MCF 10A (cell line): ENCODE results near the gene IGF1R. TPM values are rescaled to one million over a fixed set of nuclear protein-coding genes. Genes with fewer than 3 reads are reported as not detected.

Experiments used
- BruUV-seq: library from RNA; stranded (reverse); fragments of 400-500 nt; replicated peaks from 2 replicates; lab custom pipeline; 2021; lab: Mats Ljungman, UMichigan
- CTCF ChIA-PET: fragments of 300-600 bp; sonication (Branson Sonifier 250); formaldehyde crosslinking; extraction: SDS; loops from one replicate; lab custom pipeline; 2021; ENCODE audit warnings: antibody characterized with exemption, inconsistent platforms; lab: Yijun Ruan, JAX
- POLR2A ChIA-PET: fragments of 300-600, 350-650 bp; sonication (Branson Sonifier 250); formaldehyde crosslinking; extraction: SDS; loops from one replicate; lab custom pipeline; 2020; ENCODE audit warnings: antibody characterized with exemption, inconsistent platforms; lab: Yijun Ruan, JAX
- DNase-seq: peaks from one replicate; pipeline ENCODE4 v3.0.0-alpha.2; 2018; ENCODE audit not compliant: unreplicated experiment
- H3K27ac Mint-ChIP-seq: one replicate; pipeline ENCODE4 v1.8.0; 2022; ENCODE audit warnings: mild to moderate bottlenecking, low read depth, mixed read lengths; ENCODE audit not compliant: unreplicated experiment
- H3K27me3 Mint-ChIP-seq: one replicate; pipeline ENCODE4 v1.8.0; 2022; ENCODE audit warnings: mixed read lengths; ENCODE audit not compliant: insufficient read depth, unreplicated experiment
- H3K36me3 Mint-ChIP-seq: one replicate; pipeline ENCODE4 v1.8.0; 2022; ENCODE audit warnings: mild to moderate bottlenecking, moderate library complexity, mixed read lengths; ENCODE audit not compliant: insufficient read depth, unreplicated experiment
- H3K4me1 Mint-ChIP-seq: one replicate; pipeline ENCODE4 v1.8.0; 2022; ENCODE audit warnings: mixed read lengths; ENCODE audit not compliant: insufficient read depth, unreplicated experiment
- H3K4me3 Mint-ChIP-seq: one replicate; pipeline ENCODE4 v1.8.0; 2022; ENCODE audit warnings: mild to moderate bottlenecking, moderate library complexity, mixed read lengths; ENCODE audit not compliant: unreplicated experiment
- H3K9me3 Mint-ChIP-seq: one replicate; pipeline ENCODE4 v1.8.0; 2022; ENCODE audit warnings: mixed read lengths; ENCODE audit not compliant: unreplicated experiment
- CTCF ChIP-seq: fragments of 200-600 bp; IDR thresholded peaks from one replicate; pipeline ENCODE4 v1.8.0; 2022; ENCODE audit warnings: antibody characterized with exemption, mild to moderate bottlenecking; ENCODE audit not compliant: unreplicated experiment
- intact Hi-C: fragments of 100-400 bp; cut with micrococcal nuclease; formaldehyde crosslinking; loops from 2 replicates; pipeline ENCODE4 v1.14.1; 2022
- total RNA-seq: library from RNA; stranded (reverse); gene quantifications from 2 replicates; pipeline ENCODE4 v1.2.3, GENCODE V29; 2022

The IGF1R gene
- total RNA-seq, 1 experiment from 2014 or later: 53.3 TPM

GRCh38 chr15:98712845-98713584 lies 64.7 kb downstream of the IGF1R start:
- H3K9me3 Mint-ChIP-seq: peaks cover 8% of the 10 kb centered on the region
- no peaks in the 10 kb centered on the region for H3K27me3 Mint-ChIP-seq
- no peak overlapping the region for H3K4me3 Mint-ChIP-seq
- H3K27ac Mint-ChIP-seq: no peak overlapping the region
- TF ChIP-seq CTCF: no peak
- DNase-seq: no peak
- BruUV-seq: no TSS peak
- intact Hi-C loops: no loop called here
- H3K4me1 Mint-ChIP-seq: peaks cover 9% of the 10 kb centered on the region
- H3K36me3 Mint-ChIP-seq: peaks cover 11% of the 10 kb centered on the region
- POLR2A ChIA-PET: interaction anchor here (0.6 kb wide), 2 partner anchors 22 to 255 kb away, joined by 3 to 4 read pairs; no protein-coding TSS in a partner anchor
- CTCF ChIA-PET: no interaction called here

- no peak for DNase-seq
- H3K36me3 Mint-ChIP-seq: peaks cover 11% of the 10 kb centered on the region
Observed at GRCh38 chr15:98713585-98714001, 65.3 kb downstream of the IGF1R start.

GRCh38 chr15:98714922-98715321 lies 66.6 kb downstream of the IGF1R start:
- BruUV-seq: no TSS peak
- Mint-ChIP-seq H3K4me1 (peaks cover 11% of the 10 kb centered on the region), H3K27ac (no peak overlapping the region), H3K27me3 (no peaks in the 10 kb centered on the region), H3K4me3 (no peak overlapping the region), H3K36me3 (peaks cover 11% of the 10 kb centered on the region), H3K9me3 (peaks cover 8% of the 10 kb centered on the region)
- ChIA-PET POLR2A (interaction anchor here (0.5 to 0.7 kb wide), 2 partner anchors 12 to 108 kb away, joined by 3 read pairs; no protein-coding TSS in a partner anchor), CTCF (interaction anchor here (0.6 to 0.8 kb wide), 3 partner anchors 11 to 1479 kb away, joined by 3 to 4 read pairs (median 3); no protein-coding TSS in a partner anchor)
- intact Hi-C loops: no loop called here
- DNase-seq: no peak
- no peak for TF ChIP-seq CTCF

More at GRCh38 chr15:98713585-98714001, 65.3 kb downstream of the IGF1R start:
- ChIA-PET POLR2A (interaction anchor here (0.6 kb wide), 2 partner anchors 255 to 868 kb away, joined by 3 read pairs; no protein-coding TSS in a partner anchor), CTCF (no interaction called here)
- peaks cover 8% of the 10 kb centered on the region for H3K9me3 Mint-ChIP-seq
- peaks cover 11% of the 10 kb centered on the region for H3K4me1 Mint-ChIP-seq
- no peak overlapping the region for H3K27ac Mint-ChIP-seq
- no TSS peak for BruUV-seq
- intact Hi-C loops: no loop called here
- no peak overlapping the region for H3K4me3 Mint-ChIP-seq
- no peak for TF ChIP-seq CTCF
- no peaks in the 10 kb centered on the region for H3K27me3 Mint-ChIP-seq

GRCh38 chr15:98715401-98715800 lies 67.1 kb downstream of the IGF1R start:
- peaks cover 11% of the 10 kb centered on the region for H3K36me3 Mint-ChIP-seq
- no TSS peak for BruUV-seq

More at GRCh38 chr15:98715401-98715800, 67.1 kb downstream of the IGF1R start:
- POLR2A ChIA-PET: no interaction called here
- TF ChIP-seq CTCF: no peak
- no peak overlapping the region for H3K4me3 Mint-ChIP-seq
- H3K9me3 Mint-ChIP-seq: peaks cover 8% of the 10 kb centered on the region
- no peaks in the 10 kb centered on the region for H3K27me3 Mint-ChIP-seq
- H3K4me1 Mint-ChIP-seq: peaks cover 11% of the 10 kb centered on the region
- CTCF ChIA-PET: no interaction called here
- intact Hi-C loops: no loop called here
- DNase-seq: no peak
- no peak overlapping the region for H3K27ac Mint-ChIP-seq
